GM12865 (cell line): ENCODE measurements around the gene MRC2.

Source experiments
- DNase-seq: peaks from one replicate; pipeline ENCODE4 v3.0.0; 2010; ENCODE audit warnings: low read depth
- H3K4me3 ChIP-seq: 2 replicates; pipeline ENCODE4 v1.5.1; 2011; ENCODE audit warnings: mild to moderate bottlenecking, low read depth, low read length, control low read depth
- TF ChIP-seq, protein P1 (sequence below): IDR thresholded peaks from 2 replicates; pipeline ENCODE4 v1.5.1; 2011; ENCODE audit warnings: low read length, control low read depth, low read depth, inconsistent platforms; ENCODE audit not compliant: insufficient read depth; ENCODE audit errors: missing control alignments

Gene MRC2

DNA sequence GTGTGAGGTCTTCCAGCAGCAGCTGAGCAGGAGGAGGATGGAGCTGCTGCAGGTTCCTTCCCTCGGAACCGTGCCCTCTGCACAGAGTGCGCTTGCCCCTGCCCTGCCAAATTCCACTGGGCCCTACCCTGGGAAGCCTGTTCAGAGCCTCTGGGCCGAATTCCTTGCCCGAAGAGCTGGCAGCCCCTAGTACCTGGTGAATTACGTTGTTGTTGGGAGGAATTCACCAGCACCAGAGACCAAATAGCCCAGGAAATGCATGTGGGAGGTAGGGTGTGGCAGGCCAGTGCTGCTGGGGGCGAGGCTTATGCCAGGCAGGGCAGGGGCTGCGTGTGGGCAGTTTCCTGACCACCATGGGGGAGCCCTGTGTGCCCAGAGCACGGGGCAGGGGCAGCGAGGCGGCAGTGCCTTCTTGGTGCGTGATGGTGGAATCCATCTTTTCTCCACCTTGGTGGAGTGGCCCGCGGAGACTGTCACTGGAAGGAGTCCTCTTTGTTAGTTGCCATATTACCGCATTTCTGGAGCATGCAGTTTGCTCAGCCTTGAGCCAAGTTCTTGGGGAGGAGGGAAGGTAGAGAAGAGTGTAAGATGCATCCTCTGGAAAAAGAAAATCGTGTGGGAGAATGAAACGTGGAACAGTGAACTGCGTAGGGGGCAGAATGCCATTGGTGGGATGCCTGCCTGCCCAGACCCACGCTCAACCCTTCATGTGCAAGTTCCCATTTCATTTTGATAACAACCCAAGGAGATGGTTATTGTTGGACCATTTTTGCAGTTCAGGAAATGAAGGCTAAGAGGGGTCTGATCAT, 2.3 kb downstream of the MRC2 start:
- no peak for DNase-seq
- no peak overlapping the region for H3K4me3 ChIP-seq
- TF ChIP-seq, protein P1, sequence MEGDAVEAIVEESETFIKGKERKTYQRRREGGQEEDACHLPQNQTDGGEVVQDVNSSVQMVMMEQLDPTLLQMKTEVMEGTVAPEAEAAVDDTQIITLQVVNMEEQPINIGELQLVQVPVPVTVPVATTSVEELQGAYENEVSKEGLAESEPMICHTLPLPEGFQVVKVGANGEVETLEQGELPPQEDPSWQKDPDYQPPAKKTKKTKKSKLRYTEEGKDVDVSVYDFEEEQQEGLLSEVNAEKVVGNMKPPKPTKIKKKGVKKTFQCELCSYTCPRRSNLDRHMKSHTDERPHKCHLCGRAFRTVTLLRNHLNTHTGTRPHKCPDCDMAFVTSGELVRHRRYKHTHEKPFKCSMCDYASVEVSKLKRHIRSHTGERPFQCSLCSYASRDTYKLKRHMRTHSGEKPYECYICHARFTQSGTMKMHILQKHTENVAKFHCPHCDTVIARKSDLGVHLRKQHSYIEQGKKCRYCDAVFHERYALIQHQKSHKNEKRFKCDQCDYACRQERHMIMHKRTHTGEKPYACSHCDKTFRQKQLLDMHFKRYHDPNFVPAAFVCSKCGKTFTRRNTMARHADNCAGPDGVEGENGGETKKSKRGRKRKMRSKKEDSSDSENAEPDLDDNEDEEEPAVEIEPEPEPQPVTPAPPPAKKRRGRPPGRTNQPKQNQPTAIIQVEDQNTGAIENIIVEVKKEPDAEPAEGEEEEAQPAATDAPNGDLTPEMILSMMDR = no peak

DNA sequence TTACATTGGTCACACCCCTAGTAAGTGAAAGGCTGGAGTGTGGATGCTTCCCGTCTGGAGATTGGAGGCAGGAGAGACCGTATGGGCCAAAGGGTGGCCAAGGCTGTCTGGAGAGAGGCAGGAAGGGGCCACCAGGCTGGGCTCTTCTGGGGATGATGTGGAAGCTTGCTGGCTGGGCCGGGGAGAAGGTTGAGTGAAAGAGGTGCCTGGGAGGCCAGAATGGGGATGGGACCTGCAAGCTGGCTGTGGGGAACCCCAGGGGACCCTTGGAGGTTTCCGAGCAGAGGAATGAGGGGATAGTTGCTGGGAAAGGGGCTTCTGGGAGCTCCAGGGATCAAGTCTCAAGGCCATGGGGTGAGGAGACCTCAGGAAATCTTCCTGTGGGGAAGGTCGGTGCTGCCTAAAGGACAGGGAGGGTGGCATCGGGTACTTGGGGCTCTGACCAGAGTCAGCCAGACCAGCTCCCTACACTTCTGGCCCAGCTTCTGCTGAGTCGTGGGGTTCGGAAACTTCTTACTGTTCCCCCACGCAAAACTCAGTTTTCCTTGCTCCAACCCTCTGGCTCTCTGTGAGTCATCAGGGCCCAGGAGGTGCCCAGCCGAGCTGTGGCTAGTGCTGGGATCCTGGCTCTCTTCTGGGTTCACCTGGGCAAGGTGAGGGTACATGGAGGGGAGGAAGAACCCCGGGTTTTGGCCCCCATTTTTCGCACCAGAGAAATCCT, 3.1 kb downstream of the MRC2 start:
- H3K4me3 ChIP-seq = no peak overlapping the region
- DNase-seq = no peak
- TF ChIP-seq, protein P1 = no peak

DNA sequence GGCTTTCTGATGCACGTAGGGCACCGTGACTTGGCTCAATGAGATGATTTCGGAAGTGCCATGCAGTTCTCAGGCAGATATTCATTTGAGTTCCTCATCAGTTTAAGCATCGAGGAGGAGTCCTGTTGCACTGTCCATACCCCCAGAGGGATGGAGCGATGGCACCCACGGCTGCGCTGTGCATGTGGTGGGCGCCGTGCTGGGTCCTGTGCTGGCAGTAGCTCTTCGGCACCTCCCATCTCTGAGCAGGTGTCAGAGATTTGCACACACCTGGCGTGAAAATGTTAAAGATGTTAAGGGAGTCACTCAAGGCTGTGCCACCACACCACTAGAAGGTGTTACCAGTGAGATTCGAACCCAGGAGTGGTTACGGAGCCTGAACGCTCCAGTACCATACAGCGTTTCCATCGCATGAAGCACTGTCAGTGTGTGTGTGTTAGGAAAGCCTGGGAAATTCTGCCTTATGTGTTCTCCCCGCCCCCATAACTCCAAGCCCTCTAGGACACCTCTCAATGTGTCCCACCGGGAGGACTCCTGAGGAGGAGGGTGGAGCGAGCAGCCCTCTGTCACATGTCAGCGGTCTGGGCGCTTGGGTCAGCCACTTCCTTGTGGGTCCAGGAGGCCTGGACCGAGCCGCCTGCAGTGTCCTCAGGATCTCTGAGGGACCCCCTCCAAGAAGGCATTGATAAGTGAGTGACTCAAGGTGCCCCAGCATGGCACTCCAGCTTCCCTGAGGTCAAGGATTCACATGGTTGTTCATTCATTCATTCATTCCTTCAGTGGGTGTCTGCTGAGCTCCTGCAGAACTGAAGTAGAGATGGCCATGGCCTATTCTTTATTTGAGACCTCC, 3.8 kb downstream of the MRC2 start:
- no peak for DNase-seq
- H3K4me3 ChIP-seq = no peak overlapping the region
- TF ChIP-seq, protein P1 = no peak

DNA sequence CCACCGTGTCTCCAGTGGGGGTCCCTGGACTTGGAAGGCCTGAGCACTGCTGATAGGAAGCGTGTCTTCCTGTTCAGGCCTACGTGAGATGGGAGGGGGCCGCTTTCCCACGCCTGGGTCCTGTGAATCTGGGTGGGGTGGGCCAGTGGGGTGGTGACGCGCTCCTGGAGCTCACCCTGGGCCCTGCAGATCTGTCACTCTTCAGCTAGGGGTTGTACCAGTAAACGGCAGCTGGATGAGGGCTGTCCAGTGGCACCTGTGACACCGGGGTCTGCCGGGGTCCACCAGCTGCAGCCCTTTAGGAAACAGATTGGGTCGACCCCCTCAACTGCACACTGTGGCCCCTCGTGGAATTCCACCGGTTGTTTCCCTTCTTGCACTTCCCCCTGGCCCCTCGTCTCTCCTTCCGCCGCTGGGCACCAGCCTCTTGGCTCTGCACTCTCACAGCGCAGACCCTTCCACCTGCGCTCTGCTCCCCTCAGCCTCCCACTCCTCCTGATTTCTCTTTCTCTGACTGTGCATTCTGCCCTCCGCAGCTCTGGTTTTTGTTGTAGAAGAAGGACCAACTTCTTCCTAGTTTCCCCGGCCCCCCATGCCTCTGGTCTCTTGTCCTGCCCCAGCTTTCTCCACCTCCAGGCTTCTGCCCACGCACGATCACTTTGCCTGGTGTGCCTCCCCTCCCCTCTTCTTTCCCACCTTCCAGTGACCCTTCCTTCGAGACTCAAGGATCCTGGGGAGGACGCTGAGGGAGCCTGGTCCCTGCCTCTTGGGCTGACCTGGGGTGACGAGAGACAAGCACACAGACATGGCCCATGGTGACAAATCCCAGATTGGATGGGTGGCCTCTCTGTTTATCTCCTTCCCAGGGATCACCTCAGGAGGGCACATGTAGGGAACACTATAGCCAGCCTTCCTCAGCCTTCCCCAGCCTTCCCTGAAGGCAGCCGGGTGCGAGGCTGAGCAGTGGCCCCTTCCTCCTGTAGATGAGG, 4.8 kb downstream of the MRC2 start:
- no peak overlapping the region for H3K4me3 ChIP-seq
- DNase-seq = no peak
- TF ChIP-seq, protein P1 = no peak

DNA sequence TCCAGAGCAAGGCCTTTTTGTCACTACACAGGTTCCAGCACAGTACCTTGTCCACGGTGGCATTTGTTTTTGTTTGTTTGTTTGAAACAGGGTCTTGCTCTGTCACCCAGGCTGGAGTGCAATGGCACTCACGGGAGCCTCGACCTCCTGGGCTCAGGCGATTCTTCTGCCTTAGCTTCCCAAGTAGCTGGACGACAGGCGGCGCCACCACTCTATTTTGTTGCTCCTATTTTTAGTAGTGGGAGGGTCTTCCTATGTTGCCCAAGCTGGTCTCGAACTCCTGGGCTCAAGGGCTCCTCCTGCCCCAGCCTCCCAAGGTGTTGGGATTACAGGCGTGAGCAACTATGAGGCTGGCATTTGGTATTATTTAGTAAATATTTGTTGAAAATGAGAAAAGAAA, 10.3 kb downstream of the MRC2 start:
- TF ChIP-seq, protein P1 = no peak
- H3K4me3 ChIP-seq = no peak overlapping the region
- no peak for DNase-seq

DNA sequence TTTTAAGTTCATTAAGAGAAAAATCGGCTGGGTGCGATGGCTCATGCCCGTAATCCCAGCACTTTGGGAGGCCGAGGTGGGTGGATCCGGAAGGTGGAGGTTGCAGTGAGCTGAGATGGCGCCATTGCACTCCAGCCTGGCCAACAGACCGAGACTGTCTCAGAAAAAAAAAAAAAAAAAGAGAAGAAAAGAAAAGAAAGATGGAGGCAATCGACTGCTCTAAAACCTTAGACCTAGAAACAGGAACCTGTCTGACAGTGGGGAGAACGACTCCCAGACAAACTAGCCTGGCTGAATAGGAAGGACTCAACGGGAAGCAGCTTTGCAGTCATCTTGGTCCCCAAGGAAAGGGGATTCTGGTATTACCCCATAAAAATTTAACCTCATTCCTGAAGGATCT, 13.7 kb downstream of the MRC2 start:
- TF ChIP-seq, protein P1 = no peak
- DNase-seq = no peak

More for the DNA sequence above, 13.7 kb downstream of the MRC2 start:
- H3K4me3 ChIP-seq = no peak overlapping the region
